Fibroblast of upper back skin (primary cell): ENCODE results near the gene MAGEA11.
"Not testable (repeated sequence)": the region's sequence is repeated elsewhere in the genome, so short reads cannot be mapped to it uniquely, and the experiment has no call there.

ENCODE experiments used
- DNase-seq: peaks from one replicate; pipeline ENCODE4 v3.0.0-alpha.2; 2013

MAGEA11 gene, protein sequence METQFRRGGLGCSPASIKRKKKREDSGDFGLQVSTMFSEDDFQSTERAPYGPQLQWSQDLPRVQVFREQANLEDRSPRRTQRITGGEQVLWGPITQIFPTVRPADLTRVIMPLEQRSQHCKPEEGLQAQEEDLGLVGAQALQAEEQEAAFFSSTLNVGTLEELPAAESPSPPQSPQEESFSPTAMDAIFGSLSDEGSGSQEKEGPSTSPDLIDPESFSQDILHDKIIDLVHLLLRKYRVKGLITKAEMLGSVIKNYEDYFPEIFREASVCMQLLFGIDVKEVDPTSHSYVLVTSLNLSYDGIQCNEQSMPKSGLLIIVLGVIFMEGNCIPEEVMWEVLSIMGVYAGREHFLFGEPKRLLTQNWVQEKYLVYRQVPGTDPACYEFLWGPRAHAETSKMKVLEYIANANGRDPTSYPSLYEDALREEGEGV

DNA sequence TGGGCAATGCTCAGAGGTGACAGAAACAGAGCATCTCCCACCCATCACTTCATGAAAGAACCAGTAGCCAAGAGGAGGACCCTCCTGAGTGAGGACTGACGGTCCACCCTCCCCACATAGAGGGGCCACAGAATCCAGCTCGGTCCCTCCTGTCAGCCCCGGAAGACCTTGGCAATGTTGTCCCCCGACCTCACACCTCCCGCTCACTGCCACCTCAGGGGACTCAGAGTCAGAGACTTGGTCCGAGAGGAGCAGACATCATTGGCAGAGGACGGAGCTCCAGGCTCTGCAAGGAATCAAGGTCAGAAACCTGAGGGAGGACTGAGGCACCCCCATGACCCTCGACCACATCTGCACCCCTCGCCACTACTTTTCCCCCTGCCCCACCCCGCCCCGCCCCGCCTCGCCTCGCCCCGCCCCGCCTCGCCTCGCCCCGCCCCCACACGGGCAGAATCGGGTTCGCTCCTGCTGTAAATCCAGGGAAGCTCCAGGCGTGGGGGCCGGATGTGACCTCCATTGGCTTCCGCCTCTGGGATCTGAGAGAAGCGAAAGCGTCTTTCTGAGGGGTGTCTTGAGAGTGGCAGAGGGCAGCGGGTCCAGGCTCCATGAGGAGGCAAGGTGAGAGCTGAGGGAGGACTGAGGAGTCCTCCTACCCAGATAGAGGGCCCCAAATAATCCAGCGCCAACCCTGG is at the start of gene MAGEA11:
Gene MAGEA11, plus strand, starts transcription at position 516 of the 692 bp plus-strand sequence. CDS start 1,100 bp downstream, outside the sequence.
- DNase-seq = no peak

DNA sequence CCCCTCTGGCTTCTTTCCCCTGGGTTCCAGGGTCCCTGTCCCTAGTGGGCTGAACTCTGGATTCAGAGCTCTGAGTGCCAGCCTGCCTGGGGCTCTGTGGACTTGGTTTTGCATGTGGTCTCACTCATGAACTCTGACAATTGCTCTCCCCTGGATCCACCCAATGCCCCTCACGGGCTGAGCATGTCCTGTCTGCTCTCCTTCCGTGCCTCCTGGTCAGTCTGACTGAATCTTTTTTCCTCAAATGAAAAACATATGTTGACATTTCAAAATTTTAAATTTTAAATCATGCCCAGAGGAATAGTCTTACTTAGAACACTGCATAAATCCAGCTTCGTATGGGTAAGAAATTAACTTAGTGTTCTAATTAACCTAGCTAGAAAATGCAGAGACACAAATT is 36.8 kb upstream of the MAGEA11 start:
- not testable (repeated sequence) for DNase-seq

DNA sequence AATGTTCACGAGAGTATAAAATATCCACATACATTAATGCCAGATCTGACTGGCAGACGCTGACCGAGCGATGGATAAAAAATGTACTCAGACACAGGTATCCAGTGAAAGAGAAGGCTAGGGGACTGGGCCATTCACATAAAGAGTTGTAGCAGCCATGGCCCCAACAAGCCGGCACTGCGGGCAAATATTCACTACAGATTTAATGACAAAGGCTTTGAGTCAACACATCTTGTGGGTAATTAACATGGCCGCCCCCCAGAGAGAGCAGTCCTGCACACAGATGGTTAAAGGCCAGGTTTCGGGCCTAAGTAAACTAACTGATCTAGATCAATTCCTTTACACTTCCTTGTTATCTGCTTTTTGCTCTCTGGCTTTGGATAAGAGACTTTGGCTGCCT is 36.3 kb upstream of the MAGEA11 start:
- not testable (repeated sequence) for DNase-seq

DNA sequence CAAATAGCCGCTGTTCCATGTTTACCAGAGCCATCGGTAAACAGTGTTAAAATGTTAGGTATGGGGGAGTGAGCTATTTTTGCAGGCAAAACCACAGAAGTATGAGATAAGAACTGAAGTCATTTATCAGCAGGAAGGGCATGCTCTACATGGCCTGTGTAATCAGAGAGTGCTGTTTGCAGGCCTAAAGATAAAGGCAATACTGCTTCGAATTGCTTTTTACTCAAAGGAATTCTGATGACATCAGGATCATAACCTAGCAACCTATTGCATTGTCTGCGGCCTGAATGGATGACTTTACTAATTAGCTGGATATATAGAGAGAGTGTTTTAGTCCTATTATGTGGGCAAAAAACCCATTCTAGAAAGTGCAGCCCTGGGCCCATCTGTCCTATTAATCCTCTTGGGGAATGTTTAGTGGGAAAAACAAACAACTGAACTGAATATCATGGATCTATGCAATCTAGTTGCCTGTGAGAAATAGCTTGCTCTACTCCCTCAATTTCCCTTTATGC is 32.6 kb upstream of the MAGEA11 start:
- DNase-seq = not testable (repeated sequence)

DNA sequence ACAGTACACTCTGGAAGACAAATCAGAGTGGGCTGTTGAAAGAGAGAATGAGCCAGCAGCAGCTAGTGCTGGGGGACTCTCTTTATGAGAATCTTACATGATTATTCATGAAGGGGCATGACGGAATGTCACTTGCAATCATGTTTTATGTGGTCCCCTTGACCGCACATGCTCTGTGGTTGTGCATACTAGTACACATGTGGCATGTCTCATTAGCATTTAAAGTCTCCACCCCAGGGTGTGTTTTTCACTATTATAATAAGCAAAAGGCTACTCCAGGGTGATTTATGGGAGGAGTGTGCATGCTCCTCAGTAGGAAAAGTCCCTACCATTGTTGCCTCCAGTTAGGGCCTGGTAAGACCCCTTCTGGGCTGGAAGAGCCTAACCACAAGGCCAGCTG is 30.7 kb upstream of the MAGEA11 start:
- no peak for DNase-seq

DNA sequence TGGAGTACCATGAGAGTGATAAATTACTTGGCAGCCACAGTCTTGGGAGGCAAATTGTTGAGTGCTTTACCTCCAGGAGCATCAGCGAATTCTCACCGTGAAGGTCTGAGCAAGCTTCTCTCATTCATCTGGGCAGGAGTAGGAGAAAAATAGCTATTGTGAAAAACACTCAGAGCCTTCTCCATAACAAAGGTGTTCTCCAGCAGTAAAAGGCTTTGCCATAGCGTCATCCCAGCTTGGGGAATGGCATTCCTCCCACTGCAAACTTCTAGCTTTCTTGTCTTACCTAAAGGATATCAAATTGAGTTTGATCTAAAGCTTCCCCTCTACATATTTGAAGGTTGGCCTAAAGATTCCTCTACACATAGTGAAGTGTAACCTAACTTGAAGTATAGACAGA is 29.8 kb upstream of the MAGEA11 start:
- no peak for DNase-seq

DNA sequence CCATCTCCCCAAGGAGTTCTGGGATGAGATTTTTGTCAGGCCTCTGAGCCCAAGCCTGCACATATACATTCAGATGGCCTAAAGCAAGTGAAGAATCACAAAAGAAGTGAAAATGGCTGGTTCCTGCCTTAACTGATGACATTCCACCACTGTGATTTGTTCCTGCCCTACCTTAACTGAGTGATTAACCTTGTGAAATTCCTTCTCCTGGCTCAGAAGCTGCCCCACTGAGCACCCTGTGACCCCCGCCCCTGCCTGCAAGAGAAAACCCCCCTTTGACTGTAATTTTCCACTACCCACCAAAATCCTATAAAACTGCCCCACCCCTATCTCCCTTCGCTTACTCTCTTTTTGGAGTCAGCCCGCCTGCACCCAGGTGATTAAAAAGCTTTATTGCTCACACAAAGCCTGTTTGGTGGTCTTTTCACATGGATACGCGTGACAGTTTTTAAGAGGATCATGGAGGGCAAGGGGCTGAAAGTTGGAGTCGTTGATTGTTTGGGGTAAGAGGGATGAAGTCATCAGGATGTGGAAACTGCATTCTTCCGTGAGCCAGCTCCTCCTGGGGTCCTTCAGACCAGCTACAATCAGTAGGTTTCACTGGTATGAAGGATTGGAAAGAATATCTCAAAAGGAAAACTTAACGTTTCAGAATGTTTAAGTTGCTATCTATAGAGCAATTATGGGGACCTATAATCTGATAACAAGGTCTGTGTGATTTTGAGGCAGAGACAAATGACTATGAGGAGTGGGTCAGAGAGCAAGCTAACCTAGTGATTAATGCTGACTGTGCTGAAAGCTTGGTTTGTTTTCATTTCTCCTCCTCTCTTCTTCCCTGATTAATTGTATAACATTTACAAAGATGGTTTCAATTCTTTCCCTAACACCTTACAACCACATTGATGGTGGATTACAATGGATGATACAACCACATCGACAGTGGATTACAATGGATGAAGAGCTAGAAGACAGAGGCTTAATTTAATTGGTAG is 28.6 kb upstream of the MAGEA11 start:
- no peak for DNase-seq

DNA sequence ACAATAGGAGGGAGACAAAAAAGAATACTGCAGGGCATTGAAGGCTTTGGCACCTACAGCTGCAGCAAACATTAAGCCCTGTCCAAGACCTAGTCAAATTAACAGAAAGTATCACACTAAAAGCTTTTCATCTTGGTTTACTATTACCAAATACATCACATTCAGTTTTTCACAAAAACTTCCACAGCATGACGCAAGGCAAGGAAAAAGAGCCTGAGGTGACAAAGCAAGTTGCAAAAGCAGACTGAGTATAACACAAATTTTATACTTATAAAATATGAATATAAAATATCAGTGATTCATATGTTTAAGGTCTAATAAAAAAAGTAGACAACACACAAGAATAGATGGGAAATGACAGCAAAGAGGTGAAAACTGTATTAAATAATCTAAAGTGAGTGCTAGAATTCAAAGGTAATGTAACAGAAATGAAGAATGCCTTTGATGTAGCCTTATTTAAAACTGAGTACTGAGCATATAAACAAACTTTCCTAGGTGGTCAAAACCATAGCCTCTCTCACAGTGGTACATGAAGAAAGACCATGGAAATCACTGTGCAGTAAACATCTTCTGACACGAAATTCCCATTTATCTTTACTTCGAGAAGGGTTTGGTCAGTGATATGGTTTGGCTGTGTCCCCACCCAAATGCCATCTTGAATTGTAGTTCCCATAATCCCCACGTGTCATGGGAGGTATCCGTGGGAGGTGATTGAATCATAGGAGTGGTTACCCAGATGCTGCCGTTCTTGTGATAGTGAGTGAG is 27.7 kb upstream of the MAGEA11 start:
- DNase-seq = no peak

DNA sequence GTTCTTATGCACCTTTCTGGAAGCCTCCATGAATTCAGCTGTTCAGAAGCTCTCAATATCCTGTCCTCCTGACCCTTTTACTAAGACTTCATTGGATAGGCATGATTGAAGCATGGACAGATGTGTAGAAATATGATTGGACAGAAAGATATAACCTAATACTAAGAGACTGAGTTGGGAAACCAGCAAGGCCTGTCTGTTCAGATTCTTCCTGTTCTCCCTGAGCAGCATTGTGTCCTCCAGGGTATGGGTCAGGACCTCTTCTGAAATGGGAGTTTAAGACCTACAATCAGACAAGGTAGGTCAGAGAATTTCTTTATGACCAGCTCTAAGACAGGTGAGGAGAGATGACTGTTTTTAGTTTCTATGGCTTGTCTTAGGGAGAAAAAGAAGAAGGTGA is 23.9 kb upstream of the MAGEA11 start:
- DNase-seq = no peak

DNA sequence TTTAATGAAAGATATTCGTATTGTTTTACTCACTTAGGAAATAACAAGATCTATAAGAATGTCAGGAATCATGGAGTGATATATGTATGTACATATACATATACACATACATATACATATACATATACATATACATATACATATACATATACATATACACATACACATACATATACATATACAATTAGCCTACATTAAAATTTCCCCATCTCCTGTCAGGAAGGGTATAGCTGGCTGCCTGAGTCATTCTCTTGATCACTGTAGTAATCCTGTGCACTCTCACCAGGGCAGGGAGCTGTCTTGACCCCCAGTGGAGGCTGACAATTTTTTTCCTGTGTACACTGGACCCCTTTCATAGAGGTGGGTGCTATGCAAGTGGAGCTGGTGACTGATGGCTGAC is 23.3 kb upstream of the MAGEA11 start:
- DNase-seq = no peak

DNA sequence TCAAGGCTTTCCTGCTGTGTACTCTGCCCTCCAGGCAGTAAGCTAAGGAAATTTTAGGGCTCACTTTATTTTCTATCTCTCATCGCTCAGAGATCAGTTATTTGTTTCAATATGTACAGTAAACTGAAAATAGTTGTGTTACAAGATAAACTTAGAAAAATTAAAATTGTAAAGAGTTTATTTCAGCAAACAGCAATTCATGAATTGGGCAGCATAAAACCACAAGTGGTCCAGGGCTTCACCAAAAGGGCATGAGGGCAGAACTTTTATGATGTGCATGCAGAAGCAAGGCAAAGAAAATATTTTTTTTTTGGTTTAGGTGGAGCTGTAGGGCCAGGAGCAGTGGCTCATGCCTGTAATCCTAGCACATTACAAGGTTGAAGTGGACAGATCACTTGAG is 20.1 kb upstream of the MAGEA11 start:
- DNase-seq = no peak

DNA sequence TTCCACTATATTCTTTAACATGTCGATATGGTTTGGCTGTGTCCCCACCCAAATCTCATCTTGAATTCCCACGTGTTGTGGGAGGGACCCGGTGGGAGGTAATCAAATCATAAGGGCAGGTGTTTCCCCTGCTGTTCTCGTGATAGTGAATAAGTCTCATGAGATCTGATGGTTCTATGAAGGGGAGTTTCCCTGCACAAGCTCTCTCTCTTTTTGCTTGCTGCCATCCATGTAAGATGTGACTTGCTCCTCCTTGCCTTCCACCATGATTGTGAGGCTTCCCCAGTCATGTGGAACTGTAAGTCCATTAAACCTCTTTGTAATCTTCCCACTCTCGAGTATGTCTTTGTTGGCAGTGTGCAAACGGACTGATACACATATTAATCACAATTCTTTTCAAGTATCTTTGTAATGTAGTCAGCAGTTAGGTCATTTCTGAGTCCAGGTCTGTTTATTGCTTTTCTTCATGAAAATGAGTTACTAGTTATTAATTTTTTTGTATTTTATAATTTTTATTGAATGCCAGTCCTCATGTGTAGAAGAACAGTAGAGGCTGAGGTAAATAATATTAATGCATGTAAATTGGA is 19.1 kb upstream of the MAGEA11 start:
- DNase-seq = not testable (repeated sequence)

DNA sequence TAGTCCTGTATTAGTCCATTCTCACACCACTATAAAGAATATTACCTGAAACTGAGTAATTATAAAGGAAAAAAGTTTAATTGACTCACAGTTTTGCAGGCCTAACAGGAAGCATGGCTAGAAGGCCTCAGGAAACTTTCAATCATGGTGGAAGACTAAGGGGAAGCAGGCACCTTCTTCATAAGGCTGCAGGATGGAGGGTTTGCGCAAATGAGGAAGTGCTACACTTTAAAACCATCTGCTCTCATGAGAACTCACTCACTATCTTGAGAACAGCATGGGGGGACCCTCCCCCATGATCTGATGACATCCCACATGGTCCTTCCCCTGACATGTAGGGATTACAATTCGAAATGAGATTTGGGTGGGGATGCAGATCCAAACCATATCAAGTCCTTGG is 12.1 kb upstream of the MAGEA11 start:
- DNase-seq = no peak

DNA sequence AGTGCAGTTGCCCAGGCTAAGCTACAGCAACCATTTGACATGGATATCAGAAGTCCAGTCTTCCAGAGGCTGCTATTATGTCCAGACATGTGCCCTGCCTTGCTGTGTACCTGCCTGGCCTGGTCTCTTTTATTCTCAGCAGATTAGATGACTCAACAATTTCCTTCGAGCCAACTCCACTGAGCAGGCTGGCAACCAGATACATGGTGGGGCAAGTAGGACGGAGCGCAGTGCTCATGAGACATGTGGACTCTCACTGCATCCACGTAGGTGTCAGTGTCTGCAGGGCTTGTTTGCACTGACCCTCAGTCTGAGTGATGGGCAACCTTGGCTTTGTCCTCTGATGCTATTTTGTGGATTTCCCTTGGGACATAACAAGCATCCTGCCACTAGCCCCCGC is 7.2 kb upstream of the MAGEA11 start:
- DNase-seq = no peak

DNA sequence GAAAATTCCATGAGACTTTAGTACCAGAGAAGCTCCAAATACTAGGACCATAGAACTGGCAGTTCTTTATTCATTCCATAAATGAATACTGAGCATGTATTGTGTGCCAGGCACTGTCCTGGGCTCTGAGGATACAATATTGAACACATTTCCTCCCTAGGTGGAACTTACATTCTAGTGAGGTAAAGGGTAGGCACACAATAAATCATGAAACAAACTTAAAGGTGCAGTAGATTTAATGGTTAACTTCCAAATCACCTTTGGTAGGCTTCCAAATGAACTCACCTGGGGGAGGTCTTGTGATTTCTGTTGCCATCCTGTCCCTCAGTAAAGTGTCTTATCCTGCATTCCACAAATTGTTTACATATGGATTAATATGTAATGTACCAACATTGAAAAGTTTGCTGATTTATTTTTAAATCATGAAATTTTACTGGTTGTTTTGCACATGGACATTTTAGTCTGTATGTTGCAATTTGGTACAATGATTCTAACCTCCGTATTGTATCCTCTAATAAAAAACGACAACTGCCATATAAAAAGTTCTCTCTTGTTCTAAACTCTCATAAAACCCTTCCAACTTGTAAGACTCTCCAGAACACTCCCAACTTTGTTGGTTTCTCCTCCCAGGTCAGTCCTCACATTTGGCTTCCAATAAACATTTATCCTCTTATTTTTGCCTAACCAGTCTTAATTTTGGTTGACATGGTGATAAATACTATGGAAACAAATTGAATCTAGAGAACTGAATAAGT is 4.5 kb upstream of the MAGEA11 start:
- no peak for DNase-seq

DNA sequence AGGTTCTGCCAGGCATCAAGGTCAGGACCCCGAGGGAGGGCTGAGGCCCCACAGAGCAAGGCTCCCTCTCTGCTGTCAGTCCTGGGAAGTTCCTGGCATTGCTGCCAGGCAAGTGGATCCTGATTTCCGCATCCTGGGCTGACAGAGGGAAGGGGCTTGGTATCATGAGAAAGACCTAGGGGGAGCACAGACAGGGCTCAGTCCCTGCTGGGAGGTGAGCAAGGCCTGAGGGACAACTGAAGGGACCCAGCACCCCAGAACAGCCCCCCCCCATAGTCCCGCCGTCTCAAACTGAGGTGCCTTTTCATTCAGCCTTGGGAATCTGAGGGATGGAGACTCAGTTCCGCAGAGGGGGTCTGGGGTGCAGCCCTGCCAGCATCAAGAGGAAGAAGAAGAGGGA is 971 bp downstream of the MAGEA11 start:
- no peak for DNase-seq

DNA sequence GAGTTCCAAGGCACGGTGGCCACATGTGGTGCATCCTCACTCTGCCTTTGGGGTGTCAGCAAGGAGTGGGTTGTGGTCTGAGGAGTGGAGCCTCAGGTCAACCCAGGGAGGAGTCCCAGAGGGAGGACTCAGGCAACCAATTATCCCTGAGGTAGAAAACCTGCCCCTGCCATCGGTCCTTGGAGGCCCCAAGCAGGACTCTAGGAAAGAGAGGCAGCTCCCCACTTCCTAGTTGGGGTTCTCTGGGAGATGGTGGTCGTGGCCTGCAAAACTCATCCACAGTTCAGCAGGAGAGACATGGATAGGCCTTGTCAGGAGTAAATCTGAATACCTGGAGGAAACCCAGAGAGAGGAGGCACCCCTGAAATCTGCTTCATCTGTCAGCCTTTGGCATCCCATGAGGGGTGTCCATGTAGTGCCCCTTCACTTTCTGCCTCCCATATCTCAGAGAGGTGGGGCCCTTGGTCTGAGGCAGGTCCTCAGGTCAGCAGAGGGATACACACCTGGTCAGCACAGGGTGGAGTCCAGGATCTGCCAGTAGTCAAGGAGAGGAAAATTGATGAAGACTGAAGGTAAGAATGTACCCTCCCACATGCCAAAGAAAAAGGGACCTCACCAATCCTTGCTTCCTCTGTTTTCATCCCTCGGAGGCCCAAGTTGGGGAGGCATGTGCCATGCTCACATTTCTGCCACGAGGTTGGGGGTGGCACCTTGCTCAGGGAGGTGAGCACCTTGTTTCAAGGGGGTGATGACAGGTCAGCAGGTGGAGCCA is 1.6 kb downstream of the MAGEA11 start:
- DNase-seq = no peak

DNA sequence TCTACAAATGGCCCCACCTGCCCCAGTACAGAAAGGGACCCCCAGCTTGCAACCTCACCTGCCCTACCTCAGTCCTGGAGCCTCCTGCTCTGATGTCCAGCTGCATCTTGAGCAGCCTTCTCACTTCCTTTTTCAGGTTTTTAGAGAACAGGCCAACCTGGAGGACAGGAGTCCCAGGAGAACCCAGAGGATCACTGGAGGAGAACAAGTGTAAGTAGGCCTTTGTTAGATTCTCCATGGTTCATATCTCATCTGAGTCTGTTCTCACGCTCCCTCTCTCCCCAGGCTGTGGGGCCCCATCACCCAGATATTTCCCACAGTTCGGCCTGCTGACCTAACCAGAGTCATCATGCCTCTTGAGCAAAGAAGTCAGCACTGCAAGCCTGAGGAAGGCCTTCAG is 3.6 kb downstream of the MAGEA11 start:
- no peak for DNase-seq

DNA sequence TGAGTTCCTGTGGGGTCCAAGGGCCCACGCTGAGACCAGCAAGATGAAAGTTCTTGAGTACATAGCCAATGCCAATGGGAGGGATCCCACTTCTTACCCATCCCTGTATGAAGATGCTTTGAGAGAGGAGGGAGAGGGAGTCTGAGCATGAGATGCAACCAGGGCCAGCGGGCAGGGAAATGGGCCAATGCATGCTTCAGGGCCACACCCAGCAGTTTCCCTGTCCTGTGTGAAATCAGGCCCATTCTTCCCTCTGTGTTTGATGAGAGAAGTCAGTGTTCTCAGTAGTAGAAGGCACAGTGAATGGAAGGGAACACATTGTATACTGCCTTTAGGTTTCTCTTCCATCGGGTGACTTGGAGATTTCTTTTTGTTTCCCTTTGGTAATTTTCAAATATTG is 4.8 kb downstream of the MAGEA11 start:
- no peak for DNase-seq

DNA sequence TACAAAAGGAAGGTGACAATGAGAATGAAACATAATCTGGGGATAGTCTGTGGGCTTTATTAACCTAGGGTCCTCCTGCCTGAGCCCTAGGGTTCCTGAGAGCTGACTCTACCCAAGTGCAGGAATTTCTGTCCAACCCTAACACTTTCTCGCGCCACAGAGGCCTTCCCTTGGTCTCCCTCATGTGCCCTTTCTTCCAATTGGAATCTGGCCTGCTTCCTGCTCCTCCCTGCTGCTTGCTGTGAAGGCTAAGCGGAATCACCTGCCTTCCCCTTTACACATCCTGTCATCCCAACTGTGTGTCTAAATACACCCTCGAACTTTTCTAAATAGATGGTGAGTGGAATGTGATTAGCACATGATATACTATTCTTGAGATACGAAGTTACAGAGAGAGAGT is 5.9 kb downstream of the MAGEA11 start:
- no peak for DNase-seq
